Tibial nerve (tissue), 4 donors: ENCODE data around the gene KCNMA1. TPM values are rescaled to one million over a fixed set of nuclear protein-coding genes. Genes with fewer than 3 reads are reported as not detected.

Experiments used
- DNase-seq, 2 donors: peaks; one replicate each; pipeline ENCODE4 v3.0.0-alpha.2; 2019; ENCODE audit warnings: low spot score in 2 of 2
- H3K27ac ChIP-seq, 4 donors: fragments of 200-600 bp; sonication (generic) in 3 of 4; one replicate each; pipeline ENCODE4 v1.5.1; 2017 to 2019; ENCODE audit warnings: mild to moderate bottlenecking in 1 of 4
- H3K27me3 ChIP-seq, 2 donors: fragments of 200-600 bp; sonication (generic) in 1 of 2; one replicate each; pipeline versions ENCODE4 v1.5.1 to v1.6.0; 2017 to 2019
- H3K36me3 ChIP-seq, 3 donors: fragments of 200-600 bp; sonication (generic); one replicate each; pipeline ENCODE4 v1.5.1; 2018 to 2019
- H3K4me1 ChIP-seq, 4 donors: fragments of 200-600 bp; sonication (generic) in 3 of 4; one replicate each; pipeline ENCODE4 v1.5.1; 2017 to 2019
- H3K4me3 ChIP-seq, 4 donors: fragments of 200-600 bp; sonication (generic) in 3 of 4; one replicate each; pipeline ENCODE4 v1.5.1; 2017 to 2019; ENCODE audit warnings: mild to moderate bottlenecking in 1 of 4, moderate library complexity in 1 of 4
- H3K9me3 ChIP-seq, 4 donors: fragments of 200-600 bp; sonication (generic) in 3 of 4; one replicate each; pipeline ENCODE4 v1.5.1; 2017 to 2019
- EP300 ChIP-seq, 2 donors: sonication (generic); formaldehyde crosslinking; IDR thresholded peaks; one replicate each; pipeline ENCODE4 v1.6.1; 2017; ENCODE audit warnings: antibody characterized with exemption in 2 of 2, mild to moderate bottlenecking in 1 of 2
- POLR2A ChIP-seq, 2 donors: fragments of 450-650 bp; IDR thresholded peaks; one replicate each; pipeline ENCODE4 v1.6.1; 2017; ENCODE audit warnings: antibody characterized with exemption in 2 of 2, mild to moderate bottlenecking in 2 of 2, moderate library complexity in 2 of 2
- WGBS, 2 donors: methylation state at CpG; one replicate each; pipeline ENCODE4 v1.1.5; 2018; 5-methylcytosine and 5-hydroxymethylcytosine counted together
- total RNA-seq, 4 donors: library from RNA; depleted of rRNA; stranded (reverse); fragments of >200 nt; gene quantifications; one replicate each; pipeline ENCODE4 v1.1.0, GENCODE V29; 2016
- TF ChIP-seq, protein P1 (sequence below), 5 experiments: fragments of 200-600 bp in 3 of 5; fragments of 450-650 bp in 2 of 5; sonication (generic) in 3 of 5; IDR thresholded peaks; one replicate each; pipeline ENCODE4 v1.5.1; 2016 to 2019; ENCODE audit warnings: antibody characterized with exemption in 5 of 5, mild to moderate bottlenecking in 3 of 5, moderate library complexity in 2 of 5

Gene KCNMA1
- total RNA-seq, 4 donors from 2014 or later = 10.2 to 19.9 (median 13.7) TPM

DNA sequence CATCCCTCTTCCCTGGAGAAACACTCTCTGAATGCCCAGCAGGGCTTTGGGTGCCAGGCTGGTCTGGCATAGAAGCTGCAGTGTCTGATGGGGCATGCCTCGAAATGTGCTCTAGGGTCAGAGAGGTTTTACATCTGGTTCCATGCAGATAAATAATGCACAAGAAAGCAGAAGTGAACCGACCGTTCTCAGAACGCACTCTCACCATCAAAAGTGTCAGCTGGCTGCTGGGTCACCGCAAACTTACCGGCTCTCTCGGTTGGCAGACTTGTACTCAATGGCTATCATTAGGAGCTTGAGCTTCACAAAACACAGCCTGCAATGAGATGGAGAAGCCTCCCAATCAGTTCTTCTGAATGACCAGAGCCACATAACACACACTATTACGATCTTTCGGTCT is 610.0 kb downstream of the KCNMA1 start:
- Histone ChIP-seq H3K27ac (no peak overlapping the region), H3K36me3 (no peaks in the 10 kb centered on the region), H3K4me3 (no peak overlapping the region), H3K4me1 (no peaks in the 10 kb centered on the region), H3K9me3 (no peaks in the 10 kb centered on the region), H3K27me3 (no peaks in the 10 kb centered on the region)
- no peak for TF ChIP-seq EP300 (IDR thresholded peaks at IDR 0.05)
- TF ChIP-seq POLR2A (IDR thresholded peaks at IDR 0.05) = no peak
- TF ChIP-seq, protein P1, sequence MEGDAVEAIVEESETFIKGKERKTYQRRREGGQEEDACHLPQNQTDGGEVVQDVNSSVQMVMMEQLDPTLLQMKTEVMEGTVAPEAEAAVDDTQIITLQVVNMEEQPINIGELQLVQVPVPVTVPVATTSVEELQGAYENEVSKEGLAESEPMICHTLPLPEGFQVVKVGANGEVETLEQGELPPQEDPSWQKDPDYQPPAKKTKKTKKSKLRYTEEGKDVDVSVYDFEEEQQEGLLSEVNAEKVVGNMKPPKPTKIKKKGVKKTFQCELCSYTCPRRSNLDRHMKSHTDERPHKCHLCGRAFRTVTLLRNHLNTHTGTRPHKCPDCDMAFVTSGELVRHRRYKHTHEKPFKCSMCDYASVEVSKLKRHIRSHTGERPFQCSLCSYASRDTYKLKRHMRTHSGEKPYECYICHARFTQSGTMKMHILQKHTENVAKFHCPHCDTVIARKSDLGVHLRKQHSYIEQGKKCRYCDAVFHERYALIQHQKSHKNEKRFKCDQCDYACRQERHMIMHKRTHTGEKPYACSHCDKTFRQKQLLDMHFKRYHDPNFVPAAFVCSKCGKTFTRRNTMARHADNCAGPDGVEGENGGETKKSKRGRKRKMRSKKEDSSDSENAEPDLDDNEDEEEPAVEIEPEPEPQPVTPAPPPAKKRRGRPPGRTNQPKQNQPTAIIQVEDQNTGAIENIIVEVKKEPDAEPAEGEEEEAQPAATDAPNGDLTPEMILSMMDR (IDR thresholded peaks at IDR 0.05) = no peak
- WGBS, 2 donors = 84 to 89% methylated on average over 9 of the region's 9 CpGs
- no peak for DNase-seq

DNA sequence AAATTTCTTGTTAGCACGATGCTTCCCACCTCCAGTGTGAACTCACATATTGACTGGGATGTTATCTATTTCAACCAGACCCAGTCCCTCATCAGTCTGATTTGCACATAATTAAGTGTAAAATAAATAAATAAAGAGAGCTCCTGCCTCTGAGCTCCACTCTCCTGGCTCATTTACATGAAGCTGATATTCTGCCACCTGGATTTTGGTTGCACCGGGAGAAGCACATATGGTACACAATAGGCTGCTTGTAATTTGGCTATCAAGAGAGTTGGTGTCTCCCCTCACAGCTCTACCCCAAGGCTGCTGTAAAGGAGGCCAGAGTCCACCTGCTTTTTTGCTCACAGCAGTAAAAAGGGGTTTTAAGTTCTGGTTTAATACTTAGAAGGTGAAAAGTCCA is 610.5 kb downstream of the KCNMA1 start:
- H3K27me3 ChIP-seq = no peaks in the 10 kb centered on the region
- DNase-seq = no peak
- TF ChIP-seq EP300 (IDR thresholded peaks at IDR 0.05) (no peak), POLR2A (IDR thresholded peaks at IDR 0.05) (no peak)
- TF ChIP-seq, protein P1 (IDR thresholded peaks at IDR 0.05) = no peak
- H3K36me3 ChIP-seq = no peaks in the 10 kb centered on the region
- 77 to 80% methylated on average over 2 of the region's 2 CpGs for WGBS, 2 donors
- no peak overlapping the region for H3K27ac ChIP-seq
- no peaks in the 10 kb centered on the region for H3K9me3 ChIP-seq
- H3K4me3 ChIP-seq = no peak overlapping the region
- H3K4me1 ChIP-seq = peaks cover 0 to 4% (median 0%) of the 10 kb centered on the region in 4 donors

DNA sequence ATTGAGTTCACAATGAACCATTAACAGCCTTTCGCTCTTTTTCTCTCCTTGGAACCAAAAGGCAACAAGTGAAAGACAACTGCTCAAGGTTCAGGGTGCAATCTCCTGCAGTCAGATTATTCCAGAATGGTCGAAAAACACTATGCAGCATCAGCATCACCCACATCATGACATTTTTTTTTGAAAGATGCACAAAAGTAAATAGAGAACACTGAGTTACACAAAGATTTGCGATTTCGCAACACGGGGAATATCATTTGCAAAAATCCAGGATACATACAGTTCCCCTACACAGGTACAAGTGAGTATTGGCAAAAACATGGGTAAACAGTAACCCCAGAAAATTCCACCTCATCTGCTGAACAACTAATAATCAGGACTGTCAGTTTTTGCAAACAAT is 611.5 kb downstream of the KCNMA1 start:
- DNase-seq = no peak
- TF ChIP-seq EP300 (IDR thresholded peaks at IDR 0.05) = no peak
- TF ChIP-seq, protein P1 (IDR thresholded peaks at IDR 0.05) = no peak
- TF ChIP-seq POLR2A (IDR thresholded peaks at IDR 0.05) = no peak
- Histone ChIP-seq H3K27ac (no peak overlapping the region), H3K27me3 (no peaks in the 10 kb centered on the region), H3K36me3 (no peaks in the 10 kb centered on the region), H3K4me1 (peaks cover 0 to 12% (median 0%) of the 10 kb centered on the region in 4 donors), H3K4me3 (no peak overlapping the region), H3K9me3 (no peaks in the 10 kb centered on the region)
- 85 to 97% methylated on average over 5 of the region's 5 CpGs for WGBS, 2 donors

DNA sequence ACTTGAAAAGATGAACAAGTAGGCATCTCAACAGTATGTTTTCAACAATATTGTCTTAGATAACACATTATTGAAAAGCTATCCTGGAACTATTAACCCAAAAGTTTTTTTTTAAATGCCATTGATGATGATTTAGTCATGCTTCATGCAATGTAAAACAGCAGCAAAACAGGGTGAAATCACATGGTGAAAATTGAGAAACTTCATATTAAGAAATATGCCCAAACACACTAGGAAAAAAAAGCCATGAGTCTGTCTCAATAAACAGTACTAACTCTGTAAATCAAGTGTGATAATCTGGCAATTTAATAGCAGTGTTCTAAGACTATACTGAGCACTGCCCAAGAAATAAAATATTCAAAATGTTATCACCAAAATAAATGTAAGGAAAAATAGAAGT is 613.1 kb downstream of the KCNMA1 start:
- Histone ChIP-seq H3K36me3 (no peaks in the 10 kb centered on the region), H3K27me3 (no peaks in the 10 kb centered on the region), H3K9me3 (no peaks in the 10 kb centered on the region), H3K4me1 (peaks cover 0 to 12% (median 0%) of the 10 kb centered on the region in 4 donors), H3K4me3 (no peak overlapping the region), H3K27ac (no peak overlapping the region)
- no peak for DNase-seq
- no peak for TF ChIP-seq POLR2A (IDR thresholded peaks at IDR 0.05)
- no peak for TF ChIP-seq EP300 (IDR thresholded peaks at IDR 0.05)
- TF ChIP-seq, protein P1 (IDR thresholded peaks at IDR 0.05) = no peak

DNA sequence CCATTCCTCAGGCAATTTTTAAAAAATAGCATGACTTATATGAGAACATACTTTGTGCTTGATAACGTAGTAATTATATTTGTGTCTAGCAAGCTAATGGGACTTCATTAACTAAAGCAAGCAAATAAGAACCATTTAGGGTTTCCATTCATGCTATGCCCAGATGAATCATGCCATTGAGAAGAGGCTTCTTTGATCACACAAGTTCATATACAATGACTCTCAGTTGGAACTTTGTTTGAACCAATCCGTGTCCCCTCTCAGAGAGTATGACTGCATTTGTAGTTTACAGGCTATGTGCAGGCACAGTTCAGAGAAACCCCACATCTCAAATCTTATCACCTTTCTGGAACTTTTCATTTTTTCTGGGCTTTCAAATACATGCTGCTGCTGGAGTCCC is 614.2 kb downstream of the KCNMA1 start:
- no peak overlapping the region for H3K27ac ChIP-seq
- TF ChIP-seq EP300 (IDR thresholded peaks at IDR 0.05) (no peak), POLR2A (IDR thresholded peaks at IDR 0.05) (no peak)
- TF ChIP-seq, protein P1 (IDR thresholded peaks at IDR 0.05) = no peak
- no peak for DNase-seq
- no peak overlapping the region for H3K4me3 ChIP-seq
- 57 to 64% methylated on average over 2 of the region's 2 CpGs for WGBS, 2 donors
- H3K9me3 ChIP-seq = no peaks in the 10 kb centered on the region
- no peaks in the 10 kb centered on the region for H3K27me3 ChIP-seq
- peaks cover 0 to 12% (median 0%) of the 10 kb centered on the region in 4 donors for H3K4me1 ChIP-seq
- H3K36me3 ChIP-seq = no peaks in the 10 kb centered on the region
